ENCODE results near the gene INTS12. TPM values are rescaled to one million over a fixed set of nuclear protein-coding genes. Genes with fewer than 3 reads are reported as not detected.
"Not testable (repeated sequence)": the region's sequence is repeated elsewhere in the genome, so short reads cannot be mapped to it uniquely, and the experiment has no call there.

INTS12 gene
- total and polyA plus RNA-seq, 2 experiments from 2014 or later = 12.6 to 15.3 TPM

DNA sequence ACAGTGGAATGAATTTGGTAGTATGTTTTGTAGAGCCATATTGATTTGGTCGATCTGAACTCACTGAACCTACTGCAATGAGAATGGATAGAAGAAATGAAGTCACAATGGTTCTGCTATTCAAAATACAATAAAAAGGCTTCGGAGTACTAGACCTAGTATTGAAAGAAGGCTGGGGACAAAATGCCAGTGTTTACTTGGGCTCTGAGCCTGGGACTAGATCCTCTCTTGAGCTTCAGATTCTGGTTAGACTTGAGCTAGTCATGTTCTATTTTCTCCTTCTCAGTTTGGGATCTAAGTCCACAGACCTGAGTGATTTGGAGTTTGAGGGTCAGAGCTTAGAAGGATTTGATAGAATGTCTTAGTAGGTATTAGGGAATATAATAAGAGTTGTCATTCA, 9.9 kb downstream of the INTS12 start (continued):
- TF ChIP-seq REST (IDR thresholded peaks at IDR 0.05; ENCODE audit: unreplicated experiment) = no peak

GRCh38 chr4:105695832-105696231, 12.7 kb downstream of the INTS12 start:
- H3K27ac ChIP-seq (ENCODE audit: low read depth); H3K4me1 Mint-ChIP-seq; H3K4me3 ChIP-seq; H2AFZ ChIP-seq; H3K36me3 Mint-ChIP-seq (ENCODE audit: low read depth); H3K9me3 Mint-ChIP-seq; H3K4me1 ChIP-seq (ENCODE audit: insufficient read depth); H3K4me3 Mint-ChIP-seq; H3K27me3 Mint-ChIP-seq (ENCODE audit: insufficient read depth, low read depth, poor library complexity); H3K27ac Mint-ChIP-seq; H3K36me3 ChIP-seq (ENCODE audit: insufficient read depth); ATAC-seq; DNase-seq (ENCODE audit: low spot score); H3K79me2 ChIP-seq (replicated peaks; ENCODE audit: insufficient read depth); H3K4me2 ChIP-seq; H4K20me1 ChIP-seq (replicated peaks; ENCODE audit: insufficient read depth); H3K9me2 ChIP-seq (ENCODE audit: insufficient read depth); H3F3A ChIP-seq (replicated peaks; ENCODE audit: low read depth); H3K27me3 ChIP-seq (ENCODE audit: insufficient read depth): not testable (repeated sequence)

DNA sequence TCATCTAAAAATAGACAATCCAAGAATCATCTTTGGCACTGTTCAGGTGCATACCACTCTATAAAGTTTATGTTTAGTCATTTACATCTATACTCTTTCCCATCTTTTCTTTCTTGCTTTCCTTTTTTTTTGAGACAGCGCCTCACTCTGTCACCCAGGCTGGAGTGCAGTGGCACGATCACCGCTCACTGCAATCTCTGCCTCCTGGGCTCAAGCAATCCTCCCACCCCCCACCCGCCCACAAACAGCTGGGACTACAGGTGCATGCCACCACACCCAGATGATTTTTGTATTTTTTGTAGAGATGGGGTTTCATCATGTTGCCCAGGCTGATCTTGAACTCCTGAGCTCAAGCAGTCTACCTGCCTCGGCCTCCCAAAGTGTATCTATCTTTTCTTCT, 13.7 kb downstream of the INTS12 start:
- not testable (repeated sequence) for H3K36me3 Mint-ChIP-seq (ENCODE audit: low read depth); H3K79me2 ChIP-seq (replicated peaks; ENCODE audit: insufficient read depth); H3K4me3 ChIP-seq; DNase-seq (ENCODE audit: low spot score); H2AFZ ChIP-seq; H3K36me3 ChIP-seq (ENCODE audit: insufficient read depth); H3K4me2 ChIP-seq; H4K20me1 ChIP-seq (replicated peaks; ENCODE audit: insufficient read depth); H3K4me1 Mint-ChIP-seq; H3K9me2 ChIP-seq (ENCODE audit: insufficient read depth); H3K27ac Mint-ChIP-seq; H3K27ac ChIP-seq (ENCODE audit: low read depth); H3K27me3 ChIP-seq (ENCODE audit: insufficient read depth); H3F3A ChIP-seq (replicated peaks; ENCODE audit: low read depth); H3K9me3 Mint-ChIP-seq; H3K4me1 ChIP-seq (ENCODE audit: insufficient read depth); H3K4me3 Mint-ChIP-seq; ATAC-seq; H3K27me3 Mint-ChIP-seq (ENCODE audit: insufficient read depth, low read depth, poor library complexity)
- TF ChIP-seq, protein P1, sequence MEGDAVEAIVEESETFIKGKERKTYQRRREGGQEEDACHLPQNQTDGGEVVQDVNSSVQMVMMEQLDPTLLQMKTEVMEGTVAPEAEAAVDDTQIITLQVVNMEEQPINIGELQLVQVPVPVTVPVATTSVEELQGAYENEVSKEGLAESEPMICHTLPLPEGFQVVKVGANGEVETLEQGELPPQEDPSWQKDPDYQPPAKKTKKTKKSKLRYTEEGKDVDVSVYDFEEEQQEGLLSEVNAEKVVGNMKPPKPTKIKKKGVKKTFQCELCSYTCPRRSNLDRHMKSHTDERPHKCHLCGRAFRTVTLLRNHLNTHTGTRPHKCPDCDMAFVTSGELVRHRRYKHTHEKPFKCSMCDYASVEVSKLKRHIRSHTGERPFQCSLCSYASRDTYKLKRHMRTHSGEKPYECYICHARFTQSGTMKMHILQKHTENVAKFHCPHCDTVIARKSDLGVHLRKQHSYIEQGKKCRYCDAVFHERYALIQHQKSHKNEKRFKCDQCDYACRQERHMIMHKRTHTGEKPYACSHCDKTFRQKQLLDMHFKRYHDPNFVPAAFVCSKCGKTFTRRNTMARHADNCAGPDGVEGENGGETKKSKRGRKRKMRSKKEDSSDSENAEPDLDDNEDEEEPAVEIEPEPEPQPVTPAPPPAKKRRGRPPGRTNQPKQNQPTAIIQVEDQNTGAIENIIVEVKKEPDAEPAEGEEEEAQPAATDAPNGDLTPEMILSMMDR (conservative IDR thresholded peaks at IDR 0.05; ENCODE audit: low read depth in 2 of 2) = peak; percentile 16 to 28; a peak in 3 of 4 replicates

GRCh38 chr4:105686571-105686970, 21.9 kb downstream of the INTS12 start:
- H3K27ac Mint-ChIP-seq = no peak overlapping the region
- no peaks in the 10 kb centered on the region for H3K27me3 Mint-ChIP-seq (ENCODE audit: insufficient read depth, low read depth, poor library complexity)
- H3K4me1 Mint-ChIP-seq = no peaks in the 10 kb centered on the region
- ATAC-seq (no peak), DNase-seq (ENCODE audit: low spot score) (no peak)
- no peak overlapping the region for H3K4me3 ChIP-seq
- H3F3A ChIP-seq (replicated peaks; ENCODE audit: low read depth) = no peaks in the 10 kb centered on the region
- no peaks in the 10 kb centered on the region for H3K9me2 ChIP-seq (ENCODE audit: insufficient read depth)
- no peak overlapping the region for H3K4me2 ChIP-seq
- no peak overlapping the region for H3K4me3 Mint-ChIP-seq
- no peaks in the 10 kb centered on the region for H3K27me3 ChIP-seq (ENCODE audit: insufficient read depth)
- no peaks in the 10 kb centered on the region for H3K79me2 ChIP-seq (replicated peaks; ENCODE audit: insufficient read depth)
- H3K4me1 ChIP-seq (ENCODE audit: insufficient read depth) = no peaks in the 10 kb centered on the region
- H3K36me3 ChIP-seq (ENCODE audit: insufficient read depth) = 0 out of 2 replicates have a peak, but pooled peaks cover 1% of the 10 kb centered on the region
- H2AFZ ChIP-seq = no peak overlapping the region
- H3K36me3 Mint-ChIP-seq (ENCODE audit: low read depth) = peaks cover 4% of the 10 kb centered on the region; the same call in 1 of the 3 replicates
- no peaks in the 10 kb centered on the region for H3K9me3 Mint-ChIP-seq
- no peak overlapping the region for H3K27ac ChIP-seq (ENCODE audit: low read depth)
- no peaks in the 10 kb centered on the region for H4K20me1 ChIP-seq (replicated peaks; ENCODE audit: insufficient read depth)
- no peak for TF ChIP-seq ZNF462 (CRISPR knock-in tag; IDR thresholded peaks at IDR 0.05)

Data from GM23338 (cell line).